ENCODE measurements around the gene HLA-G. TPM values are rescaled to one million over a fixed set of nuclear protein-coding genes. Genes with fewer than 3 reads are reported as not detected.
A peak's percentile ranks its signal among the peaks of the same experiment; 100 is the strongest.

The HLA-G gene
- total RNA-seq, 4 donors from 2014 or later, result not detected

DNA sequence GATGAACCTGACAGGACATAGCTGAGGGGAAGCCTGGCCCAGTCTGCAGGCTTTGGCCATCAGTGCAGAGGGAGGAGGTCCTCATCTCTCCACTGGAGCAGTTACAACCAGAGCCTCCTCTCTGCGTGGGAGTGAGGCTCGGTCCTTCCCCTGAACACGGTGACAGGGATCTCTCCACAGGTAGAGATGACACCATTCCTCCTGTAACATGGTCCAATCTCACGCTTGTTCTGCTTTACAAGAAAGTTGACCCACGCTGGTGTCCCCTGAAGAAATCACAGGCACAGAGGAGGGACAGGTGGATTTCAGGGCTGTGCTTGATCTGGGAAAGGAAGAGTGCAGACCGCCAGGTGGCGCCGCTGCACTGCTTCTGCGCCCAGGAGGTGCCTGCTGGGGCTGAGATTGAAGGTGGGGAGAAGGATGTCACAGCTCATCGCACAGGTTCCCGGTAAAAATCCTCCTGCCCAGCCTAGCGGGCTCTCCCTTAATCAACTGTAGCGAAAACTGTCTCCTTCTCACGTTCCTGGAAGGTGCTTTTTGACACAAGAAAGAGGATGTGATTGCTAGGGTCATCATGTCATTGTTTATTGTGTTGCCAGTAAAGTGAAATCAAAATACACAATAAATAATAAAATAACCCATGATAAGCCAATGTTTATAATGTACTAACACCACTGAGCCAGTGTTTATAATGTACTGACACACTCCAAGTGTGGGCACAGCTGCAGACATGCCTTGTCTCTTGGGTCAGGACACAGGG lies 20.4 kb downstream of the HLA-G start:
- no peaks in the 10 kb centered on the region for H3K36me3 ChIP-seq
- 0 to 11% methylated on average over 9 to 10 of the region's 14 CpGs for WGBS, 2 donors (ENCODE audit: low coverage in 1 of 2)
- H3K4me3 ChIP-seq, result no peak overlapping the region
- ATAC-seq, result peak; percentile 89
- peaks cover 0 to 10% (median 0%) of the 10 kb centered on the region in 3 donors for H3K9me3 ChIP-seq
- H3K4me1 ChIP-seq, result peaks cover 0 to 6% (median 4%) of the 10 kb centered on the region in 3 donors
- no peak overlapping the region for H3K27ac ChIP-seq
- H3K27me3 ChIP-seq, result peaks cover 69% of the 10 kb centered on the region
- TF ChIP-seq POLR2A (IDR thresholded peaks at IDR 0.05) (no peak), POLR2AphosphoS5 (IDR thresholded peaks at IDR 0.05) (no peak), EP300 (IDR thresholded peaks at IDR 0.05) (no peak)
- TF ChIP-seq, protein P1, sequence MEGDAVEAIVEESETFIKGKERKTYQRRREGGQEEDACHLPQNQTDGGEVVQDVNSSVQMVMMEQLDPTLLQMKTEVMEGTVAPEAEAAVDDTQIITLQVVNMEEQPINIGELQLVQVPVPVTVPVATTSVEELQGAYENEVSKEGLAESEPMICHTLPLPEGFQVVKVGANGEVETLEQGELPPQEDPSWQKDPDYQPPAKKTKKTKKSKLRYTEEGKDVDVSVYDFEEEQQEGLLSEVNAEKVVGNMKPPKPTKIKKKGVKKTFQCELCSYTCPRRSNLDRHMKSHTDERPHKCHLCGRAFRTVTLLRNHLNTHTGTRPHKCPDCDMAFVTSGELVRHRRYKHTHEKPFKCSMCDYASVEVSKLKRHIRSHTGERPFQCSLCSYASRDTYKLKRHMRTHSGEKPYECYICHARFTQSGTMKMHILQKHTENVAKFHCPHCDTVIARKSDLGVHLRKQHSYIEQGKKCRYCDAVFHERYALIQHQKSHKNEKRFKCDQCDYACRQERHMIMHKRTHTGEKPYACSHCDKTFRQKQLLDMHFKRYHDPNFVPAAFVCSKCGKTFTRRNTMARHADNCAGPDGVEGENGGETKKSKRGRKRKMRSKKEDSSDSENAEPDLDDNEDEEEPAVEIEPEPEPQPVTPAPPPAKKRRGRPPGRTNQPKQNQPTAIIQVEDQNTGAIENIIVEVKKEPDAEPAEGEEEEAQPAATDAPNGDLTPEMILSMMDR (IDR thresholded peaks at IDR 0.05), result peak; percentile 87 to 95 (median 91)

DNA sequence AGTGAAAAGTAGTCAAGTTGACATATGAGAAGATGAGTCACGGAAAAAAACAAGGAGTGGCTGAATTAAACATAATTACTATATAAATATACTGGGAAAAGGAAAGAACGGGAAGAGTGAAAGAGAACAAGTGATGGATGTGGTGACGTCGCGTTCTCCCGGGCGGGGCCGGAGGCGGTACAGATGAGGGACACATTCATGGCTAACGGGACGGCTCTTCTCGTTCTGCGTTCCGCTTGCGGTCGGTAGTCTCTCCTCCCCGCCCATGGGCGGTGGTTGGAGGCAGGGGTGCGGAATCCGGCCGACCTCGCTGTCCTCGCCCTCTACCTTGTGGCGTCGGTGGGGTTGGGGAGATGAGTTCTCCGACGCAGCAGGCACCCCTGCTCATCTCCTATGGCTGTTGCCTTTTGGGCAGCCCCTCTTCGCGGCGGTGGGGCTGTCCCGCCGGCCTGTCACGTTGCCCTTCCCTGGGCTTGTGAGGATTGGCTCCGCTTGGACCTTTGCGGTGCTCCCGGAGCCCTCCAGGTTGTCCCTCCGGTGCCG lies 22.5 kb downstream of the HLA-G start:
- peak overlapping the region in 1 of 2 donors; percentile 26 for H3K4me3 ChIP-seq
- 5 to 6% methylated on average over 21 to 24 of the region's 38 CpGs for WGBS, 2 donors (ENCODE audit: low coverage in 1 of 2)

DNA sequence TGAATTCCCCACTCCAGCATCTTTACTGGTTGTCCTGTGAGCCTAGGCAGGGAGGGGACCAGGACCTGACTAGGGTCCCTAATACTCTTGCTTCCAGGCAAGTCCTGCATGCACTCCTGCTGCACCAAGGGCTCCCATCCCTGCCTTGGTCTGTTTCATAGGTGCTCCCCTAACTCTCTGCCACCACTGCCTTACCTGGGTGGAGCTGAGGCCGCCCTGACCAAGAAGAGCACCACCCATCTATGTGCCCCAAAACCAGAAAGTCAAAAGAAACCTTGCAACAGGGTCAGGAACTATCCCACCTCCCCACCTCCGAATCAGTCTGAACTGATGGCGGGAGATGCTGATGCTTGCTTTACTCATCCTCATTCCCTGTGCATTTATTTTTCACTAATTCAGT lies 23.6 kb downstream of the HLA-G start:
- H3K27ac ChIP-seq, result no peak overlapping the region
- no peak for TF ChIP-seq POLR2A (IDR thresholded peaks at IDR 0.05)
- TF ChIP-seq, protein P1 (IDR thresholded peaks at IDR 0.05), result no peak
- no peak for TF ChIP-seq EP300 (IDR thresholded peaks at IDR 0.05)
- TF ChIP-seq POLR2AphosphoS5 (IDR thresholded peaks at IDR 0.05), result no peak
- 55 to 88% methylated on average over 3 of the region's 3 CpGs for WGBS, 2 donors (ENCODE audit: low coverage in 1 of 2)
- no peaks in the 10 kb centered on the region for H3K36me3 ChIP-seq
- H3K4me1 ChIP-seq, result peaks cover 0 to 6% (median 4%) of the 10 kb centered on the region in 3 donors
- no peak overlapping the region for H3K4me3 ChIP-seq
- H3K27me3 ChIP-seq, result peaks cover 61% of the 10 kb centered on the region
- ATAC-seq, result no peak
- H3K9me3 ChIP-seq, result no peaks in the 10 kb centered on the region

More for the DNA sequence above, 22.5 kb downstream of the HLA-G start:
- peaks cover 67% of the 10 kb centered on the region for H3K27me3 ChIP-seq
- H3K27ac ChIP-seq, result no peak overlapping the region
- H3K9me3 ChIP-seq, result no peaks in the 10 kb centered on the region
- no peaks in the 10 kb centered on the region for H3K36me3 ChIP-seq
- ATAC-seq, result peak; percentile 52
- TF ChIP-seq POLR2AphosphoS5 (IDR thresholded peaks at IDR 0.05) (no peak), EP300 (IDR thresholded peaks at IDR 0.05) (no peak), POLR2A (IDR thresholded peaks at IDR 0.05) (no peak)
- TF ChIP-seq, protein P1 (IDR thresholded peaks at IDR 0.05), result no peak
- peaks cover 0 to 6% (median 4%) of the 10 kb centered on the region in 3 donors for H3K4me1 ChIP-seq

- 14 to 100% methylated on average over 1 of the region's 2 CpGs for WGBS, 2 donors (ENCODE audit: low coverage in 1 of 2)
- H3K27ac ChIP-seq, result no peak overlapping the region
- peaks cover 0 to 6% (median 4%) of the 10 kb centered on the region in 3 donors for H3K4me1 ChIP-seq
- ATAC-seq, result no peak
- H3K4me3 ChIP-seq, result no peak overlapping the region
- TF ChIP-seq POLR2A (IDR thresholded peaks at IDR 0.05) (no peak), POLR2AphosphoS5 (IDR thresholded peaks at IDR 0.05) (no peak), EP300 (IDR thresholded peaks at IDR 0.05) (no peak)
- TF ChIP-seq, protein P1 (IDR thresholded peaks at IDR 0.05), result no peak
- no peaks in the 10 kb centered on the region for H3K9me3 ChIP-seq
- H3K27me3 ChIP-seq, result peaks cover 54% of the 10 kb centered on the region
- no peaks in the 10 kb centered on the region for H3K36me3 ChIP-seq
Measured at GRCh38 chr6:29853245-29853644, 25.6 kb downstream of the HLA-G start.
